ENCODE results near the gene LPAR4. TPM values are rescaled to one million over a fixed set of nuclear protein-coding genes. Genes with fewer than 3 reads are reported as not detected.

LPAR4 gene
- polyA plus RNA-seq, 1 experiment, result 0.05 TPM

- Histone ChIP-seq H3K36me3 (ENCODE audit: control insufficient read depth, insufficient read depth, low read length) (no peaks in the 10 kb centered on the region), H3K27me3 (ENCODE audit: control insufficient read depth, insufficient read depth, low read length) (no peaks in the 10 kb centered on the region), H3K4me3 (ENCODE audit: low read depth, low read length) (no peak overlapping the region)
- ChIA-PET POLR2A (no interaction called here), CTCF (no interaction called here)
- DNase-seq (ENCODE audit: low read depth), result no peak
- TF ChIP-seq, protein P1, sequence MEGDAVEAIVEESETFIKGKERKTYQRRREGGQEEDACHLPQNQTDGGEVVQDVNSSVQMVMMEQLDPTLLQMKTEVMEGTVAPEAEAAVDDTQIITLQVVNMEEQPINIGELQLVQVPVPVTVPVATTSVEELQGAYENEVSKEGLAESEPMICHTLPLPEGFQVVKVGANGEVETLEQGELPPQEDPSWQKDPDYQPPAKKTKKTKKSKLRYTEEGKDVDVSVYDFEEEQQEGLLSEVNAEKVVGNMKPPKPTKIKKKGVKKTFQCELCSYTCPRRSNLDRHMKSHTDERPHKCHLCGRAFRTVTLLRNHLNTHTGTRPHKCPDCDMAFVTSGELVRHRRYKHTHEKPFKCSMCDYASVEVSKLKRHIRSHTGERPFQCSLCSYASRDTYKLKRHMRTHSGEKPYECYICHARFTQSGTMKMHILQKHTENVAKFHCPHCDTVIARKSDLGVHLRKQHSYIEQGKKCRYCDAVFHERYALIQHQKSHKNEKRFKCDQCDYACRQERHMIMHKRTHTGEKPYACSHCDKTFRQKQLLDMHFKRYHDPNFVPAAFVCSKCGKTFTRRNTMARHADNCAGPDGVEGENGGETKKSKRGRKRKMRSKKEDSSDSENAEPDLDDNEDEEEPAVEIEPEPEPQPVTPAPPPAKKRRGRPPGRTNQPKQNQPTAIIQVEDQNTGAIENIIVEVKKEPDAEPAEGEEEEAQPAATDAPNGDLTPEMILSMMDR (IDR thresholded peaks at IDR 0.05; ENCODE audit: insufficient read depth, low read depth, low read length), result no peak
Measured at GRCh38 chrX:78753571-78753970, 6.1 kb downstream of the LPAR4 start.

DNA sequence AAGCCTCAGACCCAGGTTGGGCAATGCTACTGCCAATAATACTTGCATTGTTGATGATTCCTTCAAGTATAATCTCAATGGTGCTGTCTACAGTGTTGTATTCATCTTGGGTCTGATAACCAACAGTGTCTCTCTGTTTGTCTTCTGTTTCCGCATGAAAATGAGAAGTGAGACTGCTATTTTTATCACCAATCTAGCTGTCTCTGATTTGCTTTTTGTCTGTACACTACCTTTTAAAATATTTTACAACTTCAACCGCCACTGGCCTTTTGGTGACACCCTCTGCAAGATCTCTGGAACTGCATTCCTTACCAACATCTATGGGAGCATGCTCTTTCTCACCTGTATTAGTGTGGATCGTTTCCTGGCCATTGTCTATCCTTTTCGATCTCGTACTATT is 7.4 kb downstream of the LPAR4 start:
- TF ChIP-seq, protein P1 (IDR thresholded peaks at IDR 0.05; ENCODE audit: insufficient read depth, low read depth, low read length), result no peak
- Histone ChIP-seq H3K36me3 (ENCODE audit: control insufficient read depth, insufficient read depth, low read length) (no peaks in the 10 kb centered on the region), H3K27me3 (ENCODE audit: control insufficient read depth, insufficient read depth, low read length) (no peaks in the 10 kb centered on the region), H3K4me3 (ENCODE audit: low read depth, low read length) (no peak overlapping the region)
- ChIA-PET CTCF (no interaction called here), POLR2A (no interaction called here)
- no peak for DNase-seq (ENCODE audit: low read depth)

DNA sequence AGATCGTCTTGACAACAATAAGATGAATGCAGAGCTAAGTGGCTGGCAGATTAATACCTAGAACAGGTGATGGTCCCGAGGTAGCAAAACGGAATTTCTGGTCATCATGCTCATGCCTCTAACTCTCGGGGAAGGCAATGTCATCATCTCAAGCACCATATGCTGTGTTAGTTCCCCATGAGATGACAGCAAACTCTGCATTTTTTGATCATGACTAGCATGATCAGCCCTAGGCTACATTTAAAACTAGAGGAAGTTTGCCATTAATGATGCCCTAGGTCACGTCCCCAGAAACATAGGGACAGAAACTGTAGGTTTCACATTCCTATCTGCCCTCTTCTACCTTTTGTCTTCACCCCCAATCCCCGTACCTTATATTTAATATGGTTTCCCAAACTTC is 11.6 kb downstream of the LPAR4 start:
- Histone ChIP-seq H3K27me3 (ENCODE audit: control insufficient read depth, insufficient read depth, low read length) (no peaks in the 10 kb centered on the region), H3K36me3 (ENCODE audit: control insufficient read depth, insufficient read depth, low read length) (no peaks in the 10 kb centered on the region), H3K4me3 (ENCODE audit: low read depth, low read length) (no peak overlapping the region)
- DNase-seq (ENCODE audit: low read depth), result no peak
- TF ChIP-seq, protein P1 (IDR thresholded peaks at IDR 0.05; ENCODE audit: insufficient read depth, low read depth, low read length), result no peak
- ChIA-PET POLR2A (no interaction called here), CTCF (no interaction called here)

DNA sequence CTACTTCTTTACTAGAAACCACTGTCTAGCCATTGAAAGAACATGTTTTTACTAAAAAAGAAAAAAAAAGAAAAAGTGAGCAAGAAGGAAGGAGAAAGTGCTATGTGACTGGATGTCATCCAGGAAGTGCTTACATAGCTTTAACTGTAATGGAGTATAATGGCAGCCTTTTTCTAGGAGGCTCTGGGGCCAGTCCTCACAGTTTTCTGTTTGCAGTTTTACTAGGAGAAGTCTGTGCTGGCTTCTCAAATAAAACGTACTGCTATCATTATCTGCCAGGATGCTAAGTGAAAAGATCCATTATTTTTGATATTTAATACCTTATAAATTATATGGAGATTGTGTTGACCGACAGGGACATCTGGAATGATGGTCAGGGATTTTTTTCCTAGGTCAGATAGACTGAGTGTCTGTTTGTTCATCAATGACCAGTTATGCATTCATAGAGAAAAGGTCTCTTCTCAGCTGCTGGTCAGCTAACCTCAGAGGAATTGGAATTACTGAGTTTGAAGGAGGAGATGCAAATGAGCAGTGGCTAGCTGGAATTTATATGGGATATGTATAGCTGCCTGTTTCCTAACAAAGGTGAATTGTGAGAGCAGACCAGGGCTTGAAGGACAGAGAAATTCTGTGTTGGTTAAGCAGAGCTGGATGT is 21.7 kb downstream of the LPAR4 start:
- Histone ChIP-seq H3K4me3 (ENCODE audit: low read depth, low read length) (no peak overlapping the region), H3K36me3 (ENCODE audit: control insufficient read depth, insufficient read depth, low read length) (no peaks in the 10 kb centered on the region), H3K27me3 (ENCODE audit: control insufficient read depth, insufficient read depth, low read length) (no peaks in the 10 kb centered on the region)
- ChIA-PET POLR2A (no interaction called here), CTCF (no interaction called here)
- DNase-seq (ENCODE audit: low read depth), result no peak
- TF ChIP-seq, protein P1 (IDR thresholded peaks at IDR 0.05; ENCODE audit: insufficient read depth, low read depth, low read length), result no peak

- POLR2A ChIA-PET, result no interaction called here
- no peaks in the 10 kb centered on the region for H3K36me3 ChIP-seq (ENCODE audit: control insufficient read depth, insufficient read depth, low read length)
- no peak for DNase-seq (ENCODE audit: low read depth)
- no peaks in the 10 kb centered on the region for H3K27me3 ChIP-seq (ENCODE audit: control insufficient read depth, insufficient read depth, low read length)
- H3K4me3 ChIP-seq (ENCODE audit: low read depth, low read length), result no peak overlapping the region
- TF ChIP-seq, protein P1 (IDR thresholded peaks at IDR 0.05; ENCODE audit: insufficient read depth, low read depth, low read length), result no peak
- CTCF ChIA-PET, result no interaction called here
Measured at GRCh38 chrX:78769946-78770345, 22.4 kb downstream of the LPAR4 start.

Data from BJ (cell line).